NB4 (cell line): Measurements from ENCODE around the gene MLLT3.

Experiments used
- CTCF ChIP-seq: IDR thresholded peaks from one replicate; pipeline ENCODE4 v1.5.1; 2012; ENCODE audit warnings: low read depth, low read length
- MAX ChIP-seq: IDR thresholded peaks from 2 replicates; pipeline ENCODE4 v1.6.1; 2011; ENCODE audit warnings: low read depth, low read length
- POLR2A ChIP-seq: IDR thresholded peaks from 2 replicates; pipeline ENCODE4 v1.6.1; 2011; ENCODE audit warnings: mild to moderate bottlenecking; ENCODE audit not compliant: insufficient read length; ENCODE audit errors: extremely low read depth

- no peak for TF ChIP-seq CTCF
- no peak for TF ChIP-seq POLR2A
- no peak for TF ChIP-seq MAX
These were observed 215.3 kb downstream of the MLLT3 start for GRCh38 chr9:20407013-20407412.
